ENCODE data around the gene SRGAP2.
"Not testable (repeated sequence)": the region's sequence is repeated elsewhere in the genome, so short reads cannot be mapped to it uniquely, and the experiment has no call there.

The SRGAP2 gene

GRCh38 chr1:206231989-206232388 is 28.6 kb downstream of the SRGAP2 start:
- not testable (repeated sequence) for H3K4me3 ChIP-seq (ENCODE audit: low read depth, low read length); DNase-seq (ENCODE audit: low read depth)

GRCh38 chr1:206232970-206233645 is 29.8 kb downstream of the SRGAP2 start:
- DNase-seq (ENCODE audit: low read depth); H3K4me3 ChIP-seq (ENCODE audit: low read depth, low read length): not testable (repeated sequence)

GRCh38 chr1:206234189-206234916 is 31.0 kb downstream of the SRGAP2 start:
- not testable (repeated sequence) for DNase-seq (ENCODE audit: low read depth); H3K4me3 ChIP-seq (ENCODE audit: low read depth, low read length)

GRCh38 chr1:206235190-206235589 is 31.8 kb downstream of the SRGAP2 start:
- DNase-seq (ENCODE audit: low read depth); H3K4me3 ChIP-seq (ENCODE audit: low read depth, low read length): not testable (repeated sequence)

GRCh38 chr1:206240288-206240687 is 36.9 kb downstream of the SRGAP2 start:
- H3K4me3 ChIP-seq (ENCODE audit: low read depth, low read length); DNase-seq (ENCODE audit: low read depth): not testable (repeated sequence)

GRCh38 chr1:206243335-206243734 is 40.0 kb downstream of the SRGAP2 start:
- not testable (repeated sequence) for H3K4me3 ChIP-seq (ENCODE audit: low read depth, low read length); DNase-seq (ENCODE audit: low read depth)

GRCh38 chr1:206245479-206245878 is 42.1 kb downstream of the SRGAP2 start:
- not testable (repeated sequence) for DNase-seq (ENCODE audit: low read depth); H3K4me3 ChIP-seq (ENCODE audit: low read depth, low read length)

- H3K4me3 ChIP-seq (ENCODE audit: low read depth, low read length); DNase-seq (ENCODE audit: low read depth): not testable (repeated sequence)
Observed at GRCh38 chr1:206246129-206246886, 43.0 kb downstream of the SRGAP2 start.

GRCh38 chr1:206250953-206251681 is 47.8 kb downstream of the SRGAP2 start:
- not testable (repeated sequence) for H3K4me3 ChIP-seq (ENCODE audit: low read depth, low read length); DNase-seq (ENCODE audit: low read depth)

- H3K4me3 ChIP-seq (ENCODE audit: low read depth, low read length); DNase-seq (ENCODE audit: low read depth): not testable (repeated sequence)
Observed at GRCh38 chr1:206252680-206253335, 49.5 kb downstream of the SRGAP2 start.
